RWPE1 (cell line): ENCODE results near the gene DDX52.

Source experiments
- CTCF ChIA-PET: fragments of 350-600 bp; sonication (Branson Sonifier 250); formaldehyde crosslinking; extraction: SDS; loops from one replicate; lab custom pipeline; 2021; lab: Yijun Ruan, JAX
- POLR2A ChIA-PET: fragments of 400-600 bp; formaldehyde crosslinking; extraction: SDS; loops from one replicate; lab custom pipeline; 2020; ENCODE audit warnings: antibody characterized with exemption; ENCODE audit not compliant: low non-redundant PET; lab: Yijun Ruan, JAX
- DNase-seq: peaks from one replicate; pipeline ENCODE4 v3.0.0; 2012; ENCODE audit warnings: low spot score
- H3K27ac ChIP-seq: fragments of 450-650 bp; 2 replicates; pipeline ENCODE4 v1.5.1; 2017
- CTCF ChIP-seq: fragments of 450-650 bp; conservative IDR thresholded peaks from 2 replicates; pipeline ENCODE4 v1.5.1; 2017; ENCODE audit warnings: low read depth, mild to moderate bottlenecking

The DDX52 gene

GRCh38 chr17:37678036-37678435 is 34.8 kb upstream of the DDX52 start:
- no peak overlapping the region for H3K27ac ChIP-seq
- TF ChIP-seq CTCF = no peak
- POLR2A ChIA-PET = no interaction called here
- CTCF ChIA-PET = no interaction called here
- no peak for DNase-seq

- no peak for TF ChIP-seq CTCF
- no peak overlapping the region for H3K27ac ChIP-seq
- no peak for DNase-seq
- ChIA-PET POLR2A (no interaction called here), CTCF (no interaction called here)
Measured at GRCh38 chr17:37677021-37677420, 33.8 kb upstream of the DDX52 start.

- no peak for DNase-seq
- no peak for TF ChIP-seq CTCF
- POLR2A ChIA-PET = no interaction called here
- CTCF ChIA-PET = no interaction called here
- H3K27ac ChIP-seq = no peak overlapping the region
Measured at GRCh38 chr17:37676115-37676925, 33.1 kb upstream of the DDX52 start.

GRCh38 chr17:37674511-37674910 is 31.3 kb upstream of the DDX52 start:
- CTCF ChIA-PET = no interaction called here
- no peak for DNase-seq
- H3K27ac ChIP-seq = no peak overlapping the region
- no peak for TF ChIP-seq CTCF
- POLR2A ChIA-PET = no interaction called here

- no peak overlapping the region for H3K27ac ChIP-seq
- POLR2A ChIA-PET = no interaction called here
- CTCF ChIA-PET = interaction anchor here (0.9 kb wide), 1 partner anchor 97 kb away, joined by 4 read pairs; no protein-coding TSS in a partner anchor
- no peak for DNase-seq
- TF ChIP-seq CTCF = no peak
Measured at GRCh38 chr17:37673386-37673785, 30.1 kb upstream of the DDX52 start.

GRCh38 chr17:37672548-37673078 is 29.4 kb upstream of the DDX52 start:
- ChIA-PET CTCF (interaction anchor here (0.6 to 1.3 kb wide), 4 partner anchors 11 to 886 kb away, joined by 3 to 4 read pairs (median 3); no protein-coding TSS in a partner anchor), POLR2A (no interaction called here)
- TF ChIP-seq CTCF = no peak
- no peak for DNase-seq
- H3K27ac ChIP-seq = peak overlapping the region; percentile 49; the same call in 1 of the 2 replicates
